Esophagus squamous epithelium (tissue), 5 donors: Measurements from ENCODE around the gene FOXC1. TPM values are rescaled to one million over a fixed set of nuclear protein-coding genes. Genes with fewer than 3 reads are reported as not detected.

Experiments used
- DNase-seq: peaks from one replicate; lab custom pipeline; 2025; lab: John Stamatoyannopoulos, UW
- H3K27ac ChIP-seq, 4 donors: fragments of 200-600 bp; sonication (generic); one replicate each; pipeline ENCODE4 v1.5.1; 2016 to 2019; ENCODE audit warnings: mild to moderate bottlenecking in 1 of 4
- H3K27me3 ChIP-seq, 4 donors: fragments of 200-600 bp; sonication (generic); 1 replicate in 3 of 4; 2 replicates in 1 of 4; pipeline versions ENCODE4 v1.5.1 to v1.6.0; 2017 to 2021; ENCODE audit warnings: antibody characterized with exemption in 1 of 4
- H3K36me3 ChIP-seq, 3 donors: fragments of 200-600 bp; sonication (generic); one replicate each; pipeline ENCODE4 v1.5.1; 2016 to 2019
- H3K4me1 ChIP-seq, 3 donors: fragments of 200-600 bp; sonication (generic); one replicate each; pipeline ENCODE4 v1.5.1; 2017 to 2019
- H3K4me3 ChIP-seq, 4 donors: fragments of 200-600 bp; sonication (generic); 1 replicate in 3 of 4; 2 replicates in 1 of 4; pipeline ENCODE4 v1.5.1; 2016 to 2019; ENCODE audit warnings: mild to moderate bottlenecking in 2 of 4, moderate library complexity in 1 of 4
- H3K9me3 ChIP-seq, 3 donors: fragments of 200-600 bp; sonication (generic); one replicate each; pipeline ENCODE4 v1.5.1; 2016 to 2019
- CTCF ChIP-seq, 6 experiments: fragments of 450-650 bp in 4 of 6; fragments of 200-600 bp in 2 of 6; sonication (generic) in 2 of 6; IDR thresholded peaks; one replicate each; pipeline ENCODE4 v1.5.1; 2016 to 2019; ENCODE audit warnings: antibody characterized with exemption in 6 of 6, mild to moderate bottlenecking in 4 of 6, moderate library complexity in 4 of 6
- POLR2A ChIP-seq, 4 donors: fragments of 450-650 bp; IDR thresholded peaks; one replicate each; pipeline ENCODE4 v1.6.1; 2017; ENCODE audit warnings: antibody characterized with exemption in 4 of 4, mild to moderate bottlenecking in 4 of 4, moderate library complexity in 3 of 4
- WGBS, 2 donors: methylation state at CpG; one replicate each; pipeline ENCODE4 v1.1.5; 2018; 5-methylcytosine and 5-hydroxymethylcytosine counted together
- intact Hi-C: fragments of 100-400 bp; cut with DNase I; formaldehyde crosslinking; loops from one replicate; pipeline ENCODE4 v1.15.0; 2022
- total RNA-seq, 4 donors: library from RNA; depleted of rRNA; stranded (reverse); fragments of >200 nt; gene quantifications; one replicate each; pipeline ENCODE4 v1.1.0, GENCODE V29; 2016
- donor health status: DM: yes; HTN: yes; CAD: no.

The FOXC1 gene
- total RNA-seq, 4 donors from 2014 or later = 2.2 to 6.0 (median 3.4) TPM

GRCh38 chr6:1569377-1569776 is 40.3 kb upstream of the FOXC1 start:
- no peaks in the 10 kb centered on the region for H3K36me3 ChIP-seq
- peaks cover 0 to 8% (median 0%) of the 10 kb centered on the region in 3 donors for H3K9me3 ChIP-seq
- intact Hi-C loops = no loop called here
- no peak overlapping the region for H3K4me3 ChIP-seq
- no peak for TF ChIP-seq POLR2A (IDR thresholded peaks at IDR 0.05)
- TF ChIP-seq CTCF (IDR thresholded peaks at IDR 0.05) = no peak
- 94 to 97% methylated on average over 3 of the region's 3 CpGs for WGBS, 2 donors
- peaks cover 6 to 19% (median 13%) of the 10 kb centered on the region in 3 donors for H3K4me1 ChIP-seq
- no peak for DNase-seq
- no peak overlapping the region for H3K27ac ChIP-seq
- H3K27me3 ChIP-seq = no peaks in the 10 kb centered on the region

- Histone ChIP-seq H3K27me3 (no peaks in the 10 kb centered on the region), H3K9me3 (peaks cover 0 to 8% (median 0%) of the 10 kb centered on the region in 3 donors), H3K4me3 (no peak overlapping the region), H3K36me3 (no peaks in the 10 kb centered on the region), H3K4me1 (peaks cover 13 to 34% (median 14%) of the 10 kb centered on the region in 3 donors), H3K27ac (no peak overlapping the region)
- intact Hi-C loops = no loop called here
- WGBS, 2 donors = 69 to 71% methylated on average over 1 of the region's 1 CpG
- TF ChIP-seq CTCF (IDR thresholded peaks at IDR 0.05) (no peak), POLR2A (IDR thresholded peaks at IDR 0.05) (no peak)
- DNase-seq = no peak
Observed at GRCh38 chr6:1570848-1571247, 38.9 kb upstream of the FOXC1 start.

- Histone ChIP-seq H3K4me3 (no peak overlapping the region), H3K9me3 (peaks cover 0 to 8% (median 0%) of the 10 kb centered on the region in 3 donors), H3K27me3 (no peaks in the 10 kb centered on the region), H3K4me1 (peaks cover 13 to 37% (median 16%) of the 10 kb centered on the region in 3 donors), H3K27ac (no peak overlapping the region), H3K36me3 (no peaks in the 10 kb centered on the region)
- WGBS, 2 donors = 23 to 33% methylated on average over 1 of the region's 1 CpG
- intact Hi-C loops = no loop called here
- no peak for TF ChIP-seq CTCF (IDR thresholded peaks at IDR 0.05)
- TF ChIP-seq POLR2A (IDR thresholded peaks at IDR 0.05) = no peak
- DNase-seq = no peak
Observed at GRCh38 chr6:1572892-1573291, 36.8 kb upstream of the FOXC1 start.

DNA sequence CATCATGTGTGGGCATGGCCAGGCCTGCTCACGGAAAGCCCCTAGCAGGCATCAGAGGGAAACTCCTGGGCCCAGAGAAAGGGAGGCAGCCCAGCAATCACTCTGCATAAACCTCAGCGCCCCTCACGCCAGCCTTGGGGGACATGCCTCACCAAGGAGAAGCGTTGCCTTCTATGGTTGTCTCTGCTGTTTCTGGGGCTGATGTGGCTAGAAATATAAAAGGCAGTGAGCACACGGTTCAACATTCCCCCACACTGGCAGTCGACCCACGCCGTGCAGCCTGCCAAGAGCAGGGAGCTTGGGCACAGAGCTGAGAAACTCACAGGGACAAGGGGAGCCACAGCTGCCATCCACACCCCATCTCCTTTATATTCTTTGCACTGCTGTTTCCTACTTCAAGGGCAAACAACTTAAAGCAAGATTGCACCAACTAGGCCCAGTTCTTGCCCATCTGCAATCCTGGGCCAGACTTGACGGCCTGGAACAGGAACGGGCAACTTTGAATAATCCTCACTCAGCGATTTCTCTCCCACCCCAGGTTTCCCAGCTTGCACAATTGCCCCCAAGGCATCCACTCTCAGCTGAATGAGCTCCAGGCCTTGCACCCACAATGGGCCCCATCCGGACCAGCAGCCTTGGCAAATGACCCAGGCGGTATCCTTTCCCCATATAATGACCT is 35.5 kb upstream of the FOXC1 start:
- Histone ChIP-seq H3K27me3 (no peaks in the 10 kb centered on the region), H3K9me3 (peaks cover 0 to 8% (median 0%) of the 10 kb centered on the region in 3 donors), H3K4me3 (no peak overlapping the region), H3K27ac (peak overlapping the region in 3 of 4 donors; percentile 5 to 48 (median 31)), H3K4me1 (peaks cover 13 to 37% (median 16%) of the 10 kb centered on the region in 3 donors), H3K36me3 (no peaks in the 10 kb centered on the region)
- intact Hi-C loops = no loop called here
- TF ChIP-seq CTCF (IDR thresholded peaks at IDR 0.05) (no peak), POLR2A (IDR thresholded peaks at IDR 0.05) (no peak)
- DNase-seq = no peak
- WGBS, 2 donors = 34 to 63% methylated on average over 11 to 12 of the region's 13 CpGs

GRCh38 chr6:1574890-1575209 is 34.9 kb upstream of the FOXC1 start:
- Histone ChIP-seq H3K4me1 (peaks cover 13 to 37% (median 16%) of the 10 kb centered on the region in 3 donors), H3K4me3 (no peak overlapping the region), H3K27me3 (no peaks in the 10 kb centered on the region), H3K36me3 (no peaks in the 10 kb centered on the region), H3K27ac (peak overlapping the region in 2 of 4 donors; percentile 31 to 48), H3K9me3 (peaks cover 0 to 8% (median 0%) of the 10 kb centered on the region in 3 donors)
- no peak for TF ChIP-seq CTCF (IDR thresholded peaks at IDR 0.05)
- no peak for TF ChIP-seq POLR2A (IDR thresholded peaks at IDR 0.05)
- 37 to 53% methylated on average over 6 of the region's 6 CpGs for WGBS, 2 donors
- no peak for DNase-seq
- intact Hi-C loops = no loop called here
